Measurements from ENCODE around the gene ERBB2. TPM values are rescaled to one million over a fixed set of nuclear protein-coding genes. Genes with fewer than 3 reads are reported as not detected.
A peak's percentile ranks its signal among the peaks of the same experiment; 100 is the strongest.

The ERBB2 gene
- total and polyA plus RNA-seq, 2 of the 13 experiments (the other 11 are each of a cell fraction or from before 2014, with no cell fraction given) = 57.7 to 64.1 TPM

GRCh38 chr17:39736319-39737165 is 36.7 kb downstream of the ERBB2 start (continued):
- no peak for TF ChIP-seq PTBP1 (IDR thresholded peaks at IDR 0.05; ENCODE audit: low read depth, low read length, poor library complexity, severe bottlenecking)
- TF ChIP-seq ZUFSP (CRISPR knock-in tag; IDR thresholded peaks at IDR 0.05; ENCODE audit: borderline replicate concordance) = no peak
- TF ChIP-seq ZNF713 (CRISPR knock-in tag; IDR thresholded peaks at IDR 0.05) = no peak
- no peak for TF ChIP-seq ZMAT3 (CRISPR knock-in tag; conservative IDR thresholded peaks at IDR 0.05)
- TF ChIP-seq ZBED4 (CRISPR knock-in tag; IDR thresholded peaks at IDR 0.05; ENCODE audit: borderline replicate concordance) = no peak
- no peak for TF ChIP-seq TBP (CRISPR knock-in tag; IDR thresholded peaks at IDR 0.05)
- TF ChIP-seq ZNF3 (CRISPR knock-in tag; IDR thresholded peaks at IDR 0.05) = 0 out of 2 replicates have a peak, but pooled peaks have one; percentile 26
- TF ChIP-seq MYC (CRISPR knock-in tag; IDR thresholded peaks at IDR 0.05; ENCODE audit: borderline replicate concordance) = no peak
- TF ChIP-seq PATZ1 (CRISPR knock-in tag; IDR thresholded peaks at IDR 0.05) = peak; percentile 92
- TF ChIP-seq PHF21A (CRISPR knock-in tag; IDR thresholded peaks at IDR 0.05) = peak; percentile 69
- no peak for TF ChIP-seq PAWR (CRISPR knock-in tag; IDR thresholded peaks at IDR 0.05; ENCODE audit: borderline replicate concordance)
- 0 out of 2 replicates have a peak, but pooled peaks have one; percentile 33 for TF ChIP-seq POLR2G (IDR thresholded peaks at IDR 0.05; ENCODE audit: low read depth, low read length)
- no peak for TF ChIP-seq ZNF138 (CRISPR knock-in tag; IDR thresholded peaks at IDR 0.05; ENCODE audit: low read depth)
- TF ChIP-seq NCOA5 (CRISPR knock-in tag; IDR thresholded peaks at IDR 0.05) = no peak
- TF ChIP-seq IRF2 (CRISPR knock-in tag; IDR thresholded peaks at IDR 0.05) = peak; percentile 75
- TF ChIP-seq AGO1 (IDR thresholded peaks at IDR 0.05; ENCODE audit: low read depth, low read length, poor library complexity, severe bottlenecking) = no peak
- TF ChIP-seq ZNF615 (CRISPR knock-in tag; IDR thresholded peaks at IDR 0.05; ENCODE audit: borderline replicate concordance) = peak; percentile 85; the same call in 1 of the 2 replicates
- TF ChIP-seq ZNF34 (CRISPR knock-in tag; IDR thresholded peaks at IDR 0.05; ENCODE audit: borderline replicate concordance) = no peak
- no peak for TF ChIP-seq SMARCC2 (IDR thresholded peaks at IDR 0.05)
- TF ChIP-seq ZNF382 (CRISPR knock-in tag; IDR thresholded peaks at IDR 0.05; ENCODE audit: borderline replicate concordance) = no peak
- no peak for TF ChIP-seq ZNF337 (CRISPR knock-in tag; IDR thresholded peaks at IDR 0.05; ENCODE audit: borderline replicate concordance, low read depth)
